ENCODE data around the gene DNAJB1.

DNA sequence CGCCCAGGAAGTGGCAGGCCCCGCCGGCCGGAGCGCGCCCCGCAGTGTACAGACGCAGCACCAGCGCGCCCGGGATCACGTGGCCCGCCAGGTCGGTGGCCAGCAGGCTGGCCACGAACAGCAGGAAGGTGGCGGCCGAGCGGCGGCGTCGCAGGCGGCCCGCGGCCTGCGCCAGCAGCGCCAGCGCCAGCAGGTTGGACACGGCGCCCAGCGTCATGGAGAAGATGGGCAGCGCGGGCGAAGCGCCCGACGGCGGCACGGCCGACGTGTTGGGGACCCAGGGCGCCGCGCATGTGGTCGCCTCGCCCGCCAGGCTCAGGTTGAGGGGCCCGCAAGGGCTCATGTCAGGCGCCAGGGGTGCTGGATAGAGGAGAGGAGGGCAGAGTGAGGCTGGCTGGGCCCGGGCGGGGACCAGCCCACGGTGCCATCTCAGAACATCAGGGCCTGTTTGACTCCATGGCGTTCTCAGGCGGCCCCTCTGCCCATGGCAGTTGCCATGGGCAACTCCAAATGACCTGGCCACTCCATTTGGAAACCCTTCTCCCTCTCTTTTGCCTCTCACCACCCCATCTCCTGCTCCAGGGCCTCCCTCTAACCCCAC, 44.1 kb downstream of the DNAJB1 start:
- TF ChIP-seq, protein P1, sequence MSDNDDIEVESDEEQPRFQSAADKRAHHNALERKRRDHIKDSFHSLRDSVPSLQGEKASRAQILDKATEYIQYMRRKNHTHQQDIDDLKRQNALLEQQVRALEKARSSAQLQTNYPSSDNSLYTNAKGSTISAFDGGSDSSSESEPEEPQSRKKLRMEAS (CRISPR knock-in tag; IDR thresholded peaks at IDR 0.05) = no peak
- TF ChIP-seq, protein P2, sequence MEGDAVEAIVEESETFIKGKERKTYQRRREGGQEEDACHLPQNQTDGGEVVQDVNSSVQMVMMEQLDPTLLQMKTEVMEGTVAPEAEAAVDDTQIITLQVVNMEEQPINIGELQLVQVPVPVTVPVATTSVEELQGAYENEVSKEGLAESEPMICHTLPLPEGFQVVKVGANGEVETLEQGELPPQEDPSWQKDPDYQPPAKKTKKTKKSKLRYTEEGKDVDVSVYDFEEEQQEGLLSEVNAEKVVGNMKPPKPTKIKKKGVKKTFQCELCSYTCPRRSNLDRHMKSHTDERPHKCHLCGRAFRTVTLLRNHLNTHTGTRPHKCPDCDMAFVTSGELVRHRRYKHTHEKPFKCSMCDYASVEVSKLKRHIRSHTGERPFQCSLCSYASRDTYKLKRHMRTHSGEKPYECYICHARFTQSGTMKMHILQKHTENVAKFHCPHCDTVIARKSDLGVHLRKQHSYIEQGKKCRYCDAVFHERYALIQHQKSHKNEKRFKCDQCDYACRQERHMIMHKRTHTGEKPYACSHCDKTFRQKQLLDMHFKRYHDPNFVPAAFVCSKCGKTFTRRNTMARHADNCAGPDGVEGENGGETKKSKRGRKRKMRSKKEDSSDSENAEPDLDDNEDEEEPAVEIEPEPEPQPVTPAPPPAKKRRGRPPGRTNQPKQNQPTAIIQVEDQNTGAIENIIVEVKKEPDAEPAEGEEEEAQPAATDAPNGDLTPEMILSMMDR (IDR thresholded peaks at IDR 0.05) = no peak
- TF ChIP-seq CREB1 (CRISPR knock-in tag; IDR thresholded peaks at IDR 0.05) (no peak), FOXK1 (CRISPR knock-in tag; IDR thresholded peaks at IDR 0.05) (no peak), MYBL2 (CRISPR knock-in tag; IDR thresholded peaks at IDR 0.05) (no peak)
- TF ChIP-seq, protein P3, sequence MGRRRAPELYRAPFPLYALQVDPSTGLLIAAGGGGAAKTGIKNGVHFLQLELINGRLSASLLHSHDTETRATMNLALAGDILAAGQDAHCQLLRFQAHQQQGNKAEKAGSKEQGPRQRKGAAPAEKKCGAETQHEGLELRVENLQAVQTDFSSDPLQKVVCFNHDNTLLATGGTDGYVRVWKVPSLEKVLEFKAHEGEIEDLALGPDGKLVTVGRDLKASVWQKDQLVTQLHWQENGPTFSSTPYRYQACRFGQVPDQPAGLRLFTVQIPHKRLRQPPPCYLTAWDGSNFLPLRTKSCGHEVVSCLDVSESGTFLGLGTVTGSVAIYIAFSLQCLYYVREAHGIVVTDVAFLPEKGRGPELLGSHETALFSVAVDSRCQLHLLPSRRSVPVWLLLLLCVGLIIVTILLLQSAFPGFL (CRISPR knock-in tag; IDR thresholded peaks at IDR 0.05; ENCODE audit: borderline replicate concordance) = no peak

Data from WTC11 (cell line).